H9 (cell line): ENCODE measurements around the gene DOCK10. TPM values are rescaled to one million over a fixed set of nuclear protein-coding genes. Genes with fewer than 3 reads are reported as not detected.

Experiments
- DNase-seq: peaks from one replicate; pipeline ENCODE4 v3.0.0-alpha.2; 2017
- H2AFZ ChIP-seq: one replicate; pipeline ENCODE4 v1.6.1; 2013; ENCODE audit warnings: mild to moderate bottlenecking, low read length, control low read depth, moderate library complexity
- H2AK5ac ChIP-seq: 2 replicates; pipeline ENCODE4 v1.6.1; 2013; ENCODE audit warnings: low read length, control low read depth, mixed read lengths; ENCODE audit not compliant: insufficient read length
- H2BK120ac ChIP-seq: one replicate; pipeline ENCODE4 v1.6.1; 2013; ENCODE audit warnings: low read depth, mild to moderate bottlenecking, low read length, control low read depth, inconsistent platforms; ENCODE audit not compliant: poor library complexity, severe bottlenecking
- H2BK12ac ChIP-seq: 2 replicates; pipeline ENCODE4 v1.6.1; 2013; ENCODE audit warnings: low read length, control low read depth, mixed read lengths, low read depth; ENCODE audit not compliant: insufficient read length
- H2BK15ac ChIP-seq: 2 replicates; pipeline ENCODE4 v1.6.1; 2013; ENCODE audit warnings: low read depth, low read length, control low read depth
- H2BK20ac ChIP-seq: one replicate; pipeline ENCODE4 v1.6.1; 2013; ENCODE audit warnings: low read depth, mild to moderate bottlenecking, low read length, control low read depth, inconsistent platforms; ENCODE audit not compliant: poor library complexity, severe bottlenecking
- H2BK5ac ChIP-seq: 2 replicates; pipeline ENCODE4 v1.6.1; 2013; ENCODE audit warnings: low read length, control low read depth, mixed read lengths; ENCODE audit not compliant: insufficient read length
- H3K14ac ChIP-seq: 2 replicates; pipeline ENCODE4 v1.6.1; 2013; ENCODE audit warnings: low read length, control low read depth; ENCODE audit not compliant: insufficient read depth
- H3K18ac ChIP-seq: 2 replicates; pipeline ENCODE4 v1.6.1; 2013; ENCODE audit warnings: low read depth, mild to moderate bottlenecking, mixed read lengths, low read length, control low read depth; ENCODE audit not compliant: insufficient read length
- H3K23ac ChIP-seq: 2 replicates; pipeline ENCODE4 v1.6.1; 2013; ENCODE audit warnings: low read length, control low read depth, mixed read lengths, low read depth; ENCODE audit not compliant: insufficient read length
- H3K23me2 ChIP-seq: 2 replicates; pipeline ENCODE4 v1.6.1; 2013; ENCODE audit warnings: low read depth, mild to moderate bottlenecking, mixed read lengths, low read length, control low read depth; ENCODE audit not compliant: insufficient read length, poor library complexity, severe bottlenecking
- H3K27ac ChIP-seq: 2 replicates; pipeline ENCODE4 v1.5.1; 2013; ENCODE audit warnings: low read length, control low read depth, mixed read lengths, low read depth; ENCODE audit not compliant: insufficient read length
- H3K27me3 ChIP-seq: 2 replicates; pipeline ENCODE4 v1.6.1; 2013; ENCODE audit warnings: low read length, control low read depth, inconsistent platforms; ENCODE audit not compliant: insufficient read depth
- H3K4ac ChIP-seq: 2 replicates; pipeline ENCODE4 v1.6.1; 2013; ENCODE audit warnings: low read depth, mild to moderate bottlenecking, control low read depth, inconsistent platforms, low read length, moderate library complexity
- H3K4me1 ChIP-seq: 2 replicates; pipeline ENCODE4 v1.6.1; 2013; ENCODE audit warnings: low read length, control low read depth, inconsistent platforms; ENCODE audit not compliant: insufficient read depth
- H3K4me2 ChIP-seq: 2 replicates; pipeline ENCODE4 v1.6.1; 2013; ENCODE audit warnings: low read length, control low read depth, mixed read lengths; ENCODE audit not compliant: insufficient read length, insufficient read depth
- H3K56ac ChIP-seq: 2 replicates; pipeline ENCODE4 v1.6.1; 2013; ENCODE audit warnings: low read depth, mild to moderate bottlenecking, mixed read lengths, low read length, control low read depth; ENCODE audit not compliant: insufficient read length
- H3K79me1 ChIP-seq: 2 replicates; pipeline ENCODE4 v1.6.1; 2013; ENCODE audit warnings: low read depth, mild to moderate bottlenecking, moderate library complexity, low read length, control low read depth, inconsistent platforms; ENCODE audit not compliant: insufficient read depth, poor library complexity, severe bottlenecking
- H3K79me2 ChIP-seq: 2 replicates; pipeline ENCODE4 v1.6.1; 2013; ENCODE audit warnings: low read length, control low read depth, inconsistent platforms; ENCODE audit not compliant: insufficient read depth
- H3K9ac ChIP-seq: 2 replicates; pipeline ENCODE4 v1.6.1; 2013; ENCODE audit warnings: low read length, control low read depth, mixed read lengths; ENCODE audit not compliant: insufficient read length; ENCODE audit errors: extremely low read depth
- H3K9me3 ChIP-seq: one replicate; pipeline ENCODE4 v1.6.1; 2013; ENCODE audit warnings: low read depth, low read length, inconsistent platforms; ENCODE audit not compliant: control insufficient read depth
- H3T11ph ChIP-seq: one replicate; pipeline ENCODE4 v1.6.1; 2013; ENCODE audit warnings: mild to moderate bottlenecking, low read length, control low read depth, inconsistent platforms
- H4K20me1 ChIP-seq: one replicate; pipeline ENCODE4 v1.6.1; 2013; ENCODE audit not compliant: control insufficient read depth, insufficient read length, insufficient read depth
- H4K5ac ChIP-seq: 2 replicates; pipeline ENCODE4 v1.6.1; 2013; ENCODE audit warnings: low read depth, mild to moderate bottlenecking, mixed read lengths, low read length, control low read depth; ENCODE audit not compliant: insufficient read length
- H4K8ac ChIP-seq: replicated peaks from 2 replicates; pipeline ENCODE4 v1.6.1; 2013; ENCODE audit warnings: low read length, control low read depth, mixed read lengths, low read depth; ENCODE audit not compliant: insufficient read length
- H4K91ac ChIP-seq: 2 replicates; pipeline ENCODE4 v1.6.1; 2013; ENCODE audit warnings: low read depth, mild to moderate bottlenecking, moderate library complexity, mixed read lengths, low read length, control low read depth; ENCODE audit not compliant: insufficient read length
- H3K27ac Mint-ChIP-seq, 3 experiments: 2 replicates in 2 of 3; 3 replicates in 1 of 3; pipeline ENCODE4 v1.8.0; 2020 to 2021; ENCODE audit warnings: mixed read lengths in 3 of 3, mild to moderate bottlenecking in 1 of 3, moderate library complexity in 1 of 3
- H3K27me3 Mint-ChIP-seq: 2 replicates; pipeline ENCODE4 v1.8.0; 2021; ENCODE audit warnings: low read depth, mild to moderate bottlenecking, moderate library complexity, mixed read lengths
- H3K36me3 Mint-ChIP-seq, 3 experiments: 2 replicates in 2 of 3; 3 replicates in 1 of 3; pipeline ENCODE4 v1.8.0; 2020 to 2021; ENCODE audit warnings: low read depth in 3 of 3, mixed read lengths in 3 of 3; ENCODE audit not compliant: insufficient read depth in 1 of 3
- H3K4me1 Mint-ChIP-seq, 2 experiments: 2 replicates each; pipeline ENCODE4 v1.8.0; 2020; ENCODE audit warnings: mixed read lengths in 2 of 2
- H3K4me3 Mint-ChIP-seq, 2 experiments: 2 replicates in 1 of 2; 3 replicates in 1 of 2; pipeline ENCODE4 v1.8.0; 2020 to 2021; ENCODE audit warnings: mild to moderate bottlenecking in 2 of 2, mixed read lengths in 2 of 2, moderate library complexity in 1 of 2
- H3K9me3 Mint-ChIP-seq, 2 experiments: 2 replicates in 1 of 2; 3 replicates in 1 of 2; pipeline ENCODE4 v1.8.0; 2020; ENCODE audit warnings: mild to moderate bottlenecking in 2 of 2, mixed read lengths in 2 of 2, moderate library complexity in 1 of 2
- WGBS: extraction: QIAGEN DNeasy Blood & Tissue Kit; methylation state at CpG from one replicate; pipeline ENCODE4 v1.1.7; 2013; ENCODE audit warnings: missing lambda C conversion rate, low lambda C conversion rate, mixed read lengths; ENCODE audit not compliant: insufficient read length; ENCODE audit errors: extremely low coverage; 5-methylcytosine and 5-hydroxymethylcytosine counted together
- total RNA-seq: library from RNA; stranded (reverse); gene quantifications from 2 replicates; pipeline ENCODE4 v1.2.1, GENCODE V29; 2021
- TF ChIP-seq, protein P1 (sequence below): fragments of 200-600 bp; sonication (generic); conservative IDR thresholded peaks from 3 replicates; pipeline ENCODE4 v1.8.0; 2021; ENCODE audit warnings: antibody characterized with exemption, mild to moderate bottlenecking

Gene DOCK10
- total RNA-seq, 1 experiment from 2014 or later, result 0.79 TPM

DNA sequence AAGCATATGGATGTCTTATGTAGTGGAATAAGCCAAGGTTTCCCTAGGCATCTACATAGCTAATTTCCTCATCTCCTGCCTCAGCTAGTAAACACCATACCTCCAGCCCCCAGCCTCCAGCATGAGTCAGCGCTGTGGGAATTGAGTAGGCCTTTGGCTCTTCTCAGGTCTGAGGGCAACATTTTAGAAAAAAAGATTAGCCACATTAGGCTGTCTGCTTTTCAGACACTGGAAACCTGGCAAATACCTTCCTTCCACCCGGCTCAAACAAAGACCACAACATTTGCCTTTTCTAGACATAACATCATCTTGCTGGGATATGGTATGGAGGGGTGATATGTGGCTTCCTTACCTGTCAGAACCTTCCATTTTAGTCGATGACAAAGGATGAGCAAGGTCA is 320.0 kb downstream of the DOCK10 start:
- no peak overlapping the region for H4K5ac ChIP-seq
- H4K8ac ChIP-seq, result no peak overlapping the region
- H4K91ac ChIP-seq, result no peak overlapping the region
- H3K4me1 ChIP-seq, result no peaks in the 10 kb centered on the region
- H3K23ac ChIP-seq, result no peak overlapping the region
- TF ChIP-seq, protein P1, sequence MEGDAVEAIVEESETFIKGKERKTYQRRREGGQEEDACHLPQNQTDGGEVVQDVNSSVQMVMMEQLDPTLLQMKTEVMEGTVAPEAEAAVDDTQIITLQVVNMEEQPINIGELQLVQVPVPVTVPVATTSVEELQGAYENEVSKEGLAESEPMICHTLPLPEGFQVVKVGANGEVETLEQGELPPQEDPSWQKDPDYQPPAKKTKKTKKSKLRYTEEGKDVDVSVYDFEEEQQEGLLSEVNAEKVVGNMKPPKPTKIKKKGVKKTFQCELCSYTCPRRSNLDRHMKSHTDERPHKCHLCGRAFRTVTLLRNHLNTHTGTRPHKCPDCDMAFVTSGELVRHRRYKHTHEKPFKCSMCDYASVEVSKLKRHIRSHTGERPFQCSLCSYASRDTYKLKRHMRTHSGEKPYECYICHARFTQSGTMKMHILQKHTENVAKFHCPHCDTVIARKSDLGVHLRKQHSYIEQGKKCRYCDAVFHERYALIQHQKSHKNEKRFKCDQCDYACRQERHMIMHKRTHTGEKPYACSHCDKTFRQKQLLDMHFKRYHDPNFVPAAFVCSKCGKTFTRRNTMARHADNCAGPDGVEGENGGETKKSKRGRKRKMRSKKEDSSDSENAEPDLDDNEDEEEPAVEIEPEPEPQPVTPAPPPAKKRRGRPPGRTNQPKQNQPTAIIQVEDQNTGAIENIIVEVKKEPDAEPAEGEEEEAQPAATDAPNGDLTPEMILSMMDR, result no peak
- H3K79me2 ChIP-seq, result no peaks in the 10 kb centered on the region
- H2BK5ac ChIP-seq, result no peak overlapping the region
- no peak overlapping the region for H2AFZ ChIP-seq
- H3K23me2 ChIP-seq, result no peaks in the 10 kb centered on the region
- H3K27me3 ChIP-seq, result no peaks in the 10 kb centered on the region
- H3K4ac ChIP-seq, result no peak overlapping the region
- Mint-ChIP-seq H3K36me3 (no peaks in the 10 kb centered on the region; a peak in 1 of 7 replicates), H3K27ac (no peak overlapping the region), H3K9me3 (peaks cover 4 to 5% of the 10 kb centered on the region in 2 experiments; a peak in 2 of 5 replicates), H3K4me1 (no peaks in the 10 kb centered on the region), H3K27me3 (no peaks in the 10 kb centered on the region), H3K4me3 (no peak overlapping the region)
- WGBS, result no CpG with 5 or more reads among the region's 3 CpGs
- H2BK20ac ChIP-seq, result no peak overlapping the region
- H2BK12ac ChIP-seq, result no peak overlapping the region
- no peak overlapping the region for H3K14ac ChIP-seq
- H4K20me1 ChIP-seq, result no peaks in the 10 kb centered on the region
- no peak overlapping the region for H2BK15ac ChIP-seq
- no peaks in the 10 kb centered on the region for H3K9me3 ChIP-seq
- H2AK5ac ChIP-seq, result no peak overlapping the region
- H3K4me2 ChIP-seq, result no peak overlapping the region
- no peak overlapping the region for H3T11ph ChIP-seq
- H3K27ac ChIP-seq, result no peak overlapping the region
- no peak overlapping the region for H3K56ac ChIP-seq
- DNase-seq, result no peak
- no peak overlapping the region for H3K9ac ChIP-seq
- H3K79me1 ChIP-seq, result no peaks in the 10 kb centered on the region
- H2BK120ac ChIP-seq, result no peak overlapping the region
- no peak overlapping the region for H3K18ac ChIP-seq
